Measurements from ENCODE around the gene ZSCAN5B. TPM values are rescaled to one million over a fixed set of nuclear protein-coding genes. Genes with fewer than 3 reads are reported as not detected.
A peak's percentile ranks its signal among the peaks of the same experiment; 100 is the strongest.

ZSCAN5B gene
- polyA plus RNA-seq, 1 of the 3 experiments (the other 2 are of a cell fraction), result not detected

- TF ChIP-seq USF1 (IDR thresholded peaks at IDR 0.05; ENCODE audit: borderline replicate concordance, low read depth) (no peak), SMC3 (IDR thresholded peaks at IDR 0.05; ENCODE audit: low read depth, low read length) (no peak)
Measured at GRCh38 chr19:56156768-56157167, 40.8 kb downstream of the ZSCAN5B start.

GRCh38 chr19:56155124-56155687, 42.4 kb downstream of the ZSCAN5B start:
- DNase-seq, result peak; percentile 59
- 82% methylated on average over 14 of the region's 17 CpGs for WGBS (ENCODE audit: low lambda C conversion rate)

More at GRCh38 chr19:56156768-56157167, 40.8 kb downstream of the ZSCAN5B start:
- ChIA-PET CTCF (interaction anchor here (1.5 to 2.9 kb wide), 2 partner anchors 9 to 15 kb away, joined by 7 to 11 read pairs; no protein-coding TSS in a partner anchor), POLR2A (no interaction called here)
- Histone ChIP-seq H3K4me1 (ENCODE audit: control insufficient read depth in 1 of 2, insufficient read depth in 2 of 2, low read depth in 1 of 2, low read length in 1 of 2) (no peaks in the 10 kb centered on the region; a peak in 1 of 4 replicates), H3K4me2 (no peak overlapping the region), H3K9me3 (no peaks in the 10 kb centered on the region), H3K9me2 (no peaks in the 10 kb centered on the region), H3K4me3 (ENCODE audit: low read depth in 2 of 2, low read length in 1 of 2) (no peak overlapping the region), H3F3A (replicated peaks; ENCODE audit: insufficient read depth) (no peaks in the 10 kb centered on the region), H3K79me2 (ENCODE audit: insufficient read depth) (peaks cover 15% of the 10 kb centered on the region; the same call in 1 of the 2 replicates), H3K36me3 (replicated peaks in 1 of 2; ENCODE audit: control insufficient read depth in 1 of 2, insufficient read depth in 2 of 2, low read length in 1 of 2) (peaks cover 0 to 33% of the 10 kb centered on the region in 2 experiments), H3K9ac (no peak overlapping the region), H4K20me1 (ENCODE audit: insufficient read depth) (peaks cover 15% of the 10 kb centered on the region; the same call in 1 of the 2 replicates), H3K27ac (ENCODE audit: low read depth in 2 of 2, low read length in 1 of 2) (no peak overlapping the region), H3K27me3 (ENCODE audit: insufficient read depth) (no peaks in the 10 kb centered on the region), H2AFZ (ENCODE audit: low read depth) (no peak overlapping the region)
- 88% methylated on average over 4 of the region's 11 CpGs for WGBS (ENCODE audit: low lambda C conversion rate)
- no peak for DNase-seq

More at GRCh38 chr19:56155124-56155687, 42.4 kb downstream of the ZSCAN5B start:
- H3K4me3 ChIP-seq (ENCODE audit: low read depth in 2 of 2, low read length in 1 of 2), result no peak overlapping the region
- no peak overlapping the region for H3K9ac ChIP-seq
- peaks cover 0 to 29% of the 10 kb centered on the region in 2 experiments for H3K36me3 ChIP-seq (replicated peaks in 1 of 2; ENCODE audit: control insufficient read depth in 1 of 2, insufficient read depth in 2 of 2, low read length in 1 of 2)
- H3K79me2 ChIP-seq (ENCODE audit: insufficient read depth), result peaks cover 18% of the 10 kb centered on the region; the same call in 1 of the 2 replicates
- POLR2A ChIA-PET, result no interaction called here
- no peaks in the 10 kb centered on the region for H3K27me3 ChIP-seq (ENCODE audit: insufficient read depth)
- peaks cover 17% of the 10 kb centered on the region; the same call in 1 of the 2 replicates for H4K20me1 ChIP-seq (ENCODE audit: insufficient read depth)
- H3K27ac ChIP-seq (ENCODE audit: low read depth in 2 of 2, low read length in 1 of 2), result no peak overlapping the region
- CTCF ChIA-PET, result interaction anchor here (0.8 to 2.9 kb wide), 12 partner anchors 10 to 178 kb away, joined by 3 to 14 read pairs (median 4); no protein-coding TSS in a partner anchor
- H3K4me1 ChIP-seq (ENCODE audit: control insufficient read depth in 1 of 2, insufficient read depth in 2 of 2, low read depth in 1 of 2, low read length in 1 of 2), result no peaks in the 10 kb centered on the region; a peak in 1 of 4 replicates
- no peaks in the 10 kb centered on the region for H3K9me3 ChIP-seq
- TF ChIP-seq RAD21 (IDR thresholded peaks at IDR 0.05; ENCODE audit: low read length) (peak; percentile 16), EP300 (IDR thresholded peaks at IDR 0.05; ENCODE audit: borderline replicate concordance in 1 of 2, low read depth in 1 of 2, low read length in 1 of 2) (no peak), CTCF (IDR thresholded peaks at IDR 0.05) (peak; percentile 49), EZH2phosphoT487 (IDR thresholded peaks at IDR 0.05; ENCODE audit: borderline replicate concordance, low read depth) (no peak)
- no peak overlapping the region for H2AFZ ChIP-seq (ENCODE audit: low read depth)
- no peak overlapping the region for H3K4me2 ChIP-seq
- no peaks in the 10 kb centered on the region for H3K9me2 ChIP-seq
- no peaks in the 10 kb centered on the region for H3F3A ChIP-seq (replicated peaks; ENCODE audit: insufficient read depth)
